Stimulated activated naive CD8-positive, alpha-beta T cell treated with anti-CD3 and anti-CD28 coated beads, Interleukin-15, Interleukin-2, amounts not matched to agents 100 ng/mL and 50 ng/mL, for 24 hours (primary cell): ENCODE measurements around the gene NDUFB7.
"Not testable (repeated sequence)": the region's sequence is repeated elsewhere in the genome, so short reads cannot be mapped to it uniquely, and the experiment has no call there.

Source experiments
- H3K27ac Mint-ChIP-seq: one replicate; pipeline ENCODE4 v1.8.0; 2021; ENCODE audit warnings: mild to moderate bottlenecking, mixed read lengths
- H3K27me3 Mint-ChIP-seq: one replicate; pipeline ENCODE4 v1.8.0; 2021; ENCODE audit warnings: mixed read lengths
- H3K36me3 Mint-ChIP-seq: one replicate; pipeline ENCODE4 v1.8.0; 2021; ENCODE audit warnings: low read depth, mixed read lengths
- H3K4me1 Mint-ChIP-seq: one replicate; pipeline ENCODE4 v1.8.0; 2021; ENCODE audit warnings: low read depth, mixed read lengths
- H3K4me3 Mint-ChIP-seq: one replicate; pipeline ENCODE4 v1.8.0; 2021; ENCODE audit warnings: mild to moderate bottlenecking, mixed read lengths
- H3K9me3 Mint-ChIP-seq: one replicate; pipeline ENCODE4 v1.8.0; 2021; ENCODE audit warnings: mixed read lengths

NDUFB7 gene

DNA sequence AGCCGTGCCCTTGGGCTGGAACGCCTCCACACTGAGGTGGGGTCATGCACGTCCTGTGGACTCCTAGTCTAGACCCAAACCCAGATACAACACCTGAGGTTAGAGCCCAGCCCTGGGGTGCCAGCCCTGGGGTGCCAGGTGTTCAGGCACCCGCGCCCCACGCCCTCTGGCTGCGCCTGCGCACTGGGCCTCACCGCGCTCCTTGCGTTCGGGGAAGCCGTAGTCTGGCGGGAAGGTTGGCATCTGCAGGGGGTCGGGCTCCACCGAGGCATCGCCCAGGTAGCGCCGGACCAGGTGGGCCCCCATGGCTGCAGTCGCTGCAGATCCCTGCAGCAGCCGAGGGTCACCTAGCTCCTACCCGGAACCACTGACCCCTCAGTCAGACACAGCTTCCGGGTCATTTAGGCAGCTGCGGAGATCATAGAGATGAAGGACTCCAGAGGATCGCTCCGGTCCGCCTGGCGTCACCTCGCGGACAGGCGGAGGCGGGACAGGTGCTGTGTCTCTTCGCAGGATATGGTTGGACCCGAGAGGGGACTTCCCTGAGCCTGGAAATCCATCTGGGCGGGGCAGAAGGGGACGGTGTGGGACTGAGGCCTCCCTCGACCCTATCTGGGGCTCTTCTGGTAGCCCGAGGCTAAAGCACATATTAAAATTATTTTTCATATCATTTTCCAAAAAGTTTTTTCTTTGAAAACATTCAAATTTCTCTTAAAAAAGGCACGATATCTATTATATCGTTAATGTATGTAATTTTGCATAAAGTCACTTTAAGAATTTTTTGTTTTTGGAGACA is at the start of gene NDUFB7:
NDUFB7 (minus strand) TSS at position 372 of the 796 bp plus-strand sequence; CDS start at position 306, 66 bp downstream.
- no peaks in the 10 kb centered on the region for H3K27me3 Mint-ChIP-seq
- H3K9me3 Mint-ChIP-seq = no peaks in the 10 kb centered on the region
- H3K4me1 Mint-ChIP-seq = peaks cover 55% of the 10 kb centered on the region
- H3K27ac Mint-ChIP-seq = peak within 1 kb of the TSS; percentile 90
- H3K4me3 Mint-ChIP-seq = peak within 1 kb of the TSS; percentile 95
- H3K36me3 Mint-ChIP-seq = no peaks in the 10 kb centered on the region

DNA sequence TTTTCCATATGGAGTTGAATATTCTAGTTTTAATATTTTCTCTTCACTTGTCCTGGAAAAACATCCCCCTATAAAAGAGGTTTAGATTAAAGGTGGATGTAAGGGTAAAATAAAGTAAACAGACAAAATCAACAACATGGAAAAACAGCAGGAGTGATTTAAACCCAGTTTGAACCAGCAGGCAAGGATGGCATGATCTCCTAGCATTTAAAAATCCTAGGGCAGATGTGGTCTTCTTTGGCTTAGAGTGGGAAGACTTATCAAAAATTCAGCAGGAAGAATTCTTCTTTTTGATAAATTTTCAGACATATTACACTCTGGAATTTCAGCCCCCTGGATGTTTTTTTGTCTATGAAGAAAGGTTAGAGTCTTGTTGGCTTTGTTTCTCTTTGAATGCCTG is 47.5 kb upstream of the NDUFB7 start:
- H3K27me3 Mint-ChIP-seq = peaks cover 7% of the 10 kb centered on the region
- H3K9me3 Mint-ChIP-seq = peaks cover 10% of the 10 kb centered on the region
- no peak overlapping the region for H3K27ac Mint-ChIP-seq
- H3K4me3 Mint-ChIP-seq = no peak overlapping the region
- peaks cover 6% of the 10 kb centered on the region for H3K36me3 Mint-ChIP-seq
- H3K4me1 Mint-ChIP-seq = peaks cover 6% of the 10 kb centered on the region

DNA sequence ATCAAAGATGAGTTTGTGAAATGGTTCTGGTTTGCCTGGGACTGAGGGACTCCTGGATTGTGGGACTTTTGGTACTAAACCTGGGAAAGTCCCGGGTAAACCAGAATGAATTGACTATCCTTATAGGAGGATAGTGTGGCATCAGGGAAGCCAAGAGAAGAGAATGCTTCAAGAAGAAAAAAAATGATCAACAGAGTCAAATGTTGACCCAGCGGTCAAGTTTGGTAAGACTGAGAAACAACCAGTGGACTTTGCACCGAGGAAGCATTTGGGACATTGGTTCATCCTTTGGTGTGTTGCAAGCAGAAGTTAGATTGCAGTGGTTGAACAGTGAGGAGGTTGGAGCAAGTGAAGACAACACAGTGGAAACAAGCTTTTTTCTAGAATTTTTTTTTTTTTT is 44.5 kb upstream of the NDUFB7 start:
- Mint-ChIP-seq H3K4me3 (no peak overlapping the region), H3K36me3 (peaks cover 6% of the 10 kb centered on the region), H3K4me1 (peaks cover 11% of the 10 kb centered on the region), H3K27ac (peak overlapping the region; percentile 46), H3K9me3 (peaks cover 10% of the 10 kb centered on the region), H3K27me3 (peaks cover 3% of the 10 kb centered on the region)

DNA sequence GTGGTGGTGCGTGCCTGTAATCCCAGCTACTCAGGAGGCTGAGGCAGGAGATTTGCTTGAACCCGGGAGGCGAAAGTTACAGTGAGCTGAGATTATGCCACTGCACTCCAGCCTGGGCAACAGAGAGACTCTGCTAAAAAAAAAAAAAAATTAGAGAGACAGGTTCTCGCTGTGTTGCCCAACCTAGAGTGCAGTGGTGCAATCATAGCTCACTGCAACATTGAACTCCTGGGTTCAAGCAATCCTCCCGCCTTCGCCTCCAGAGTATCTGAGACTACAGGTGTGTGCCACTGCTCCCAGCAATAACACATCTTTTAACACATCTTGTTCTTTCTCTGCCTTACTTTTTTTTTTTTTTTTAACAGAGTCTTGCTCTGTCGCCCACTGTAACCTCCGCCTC is 43.8 kb upstream of the NDUFB7 start:
- no peak overlapping the region for H3K27ac Mint-ChIP-seq
- peaks cover 6% of the 10 kb centered on the region for H3K36me3 Mint-ChIP-seq
- H3K27me3 Mint-ChIP-seq = peaks cover 3% of the 10 kb centered on the region
- H3K4me1 Mint-ChIP-seq = peaks cover 11% of the 10 kb centered on the region
- H3K9me3 Mint-ChIP-seq = peaks cover 10% of the 10 kb centered on the region
- H3K4me3 Mint-ChIP-seq = no peak overlapping the region

DNA sequence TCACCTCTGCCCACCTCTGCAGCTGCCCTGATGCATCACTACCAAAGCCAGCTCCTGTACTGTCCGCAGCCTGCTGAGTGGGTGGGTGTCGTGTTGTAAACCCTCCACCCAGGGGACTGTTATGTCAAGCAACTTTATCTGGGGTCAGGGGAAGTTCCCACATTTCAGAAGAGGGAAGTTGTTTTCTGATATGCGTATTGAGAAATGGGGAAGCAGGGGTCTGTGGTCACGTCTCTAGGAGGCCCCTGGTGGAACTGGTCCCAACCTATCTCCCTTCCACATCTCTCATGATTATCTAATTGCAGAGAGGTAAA is 42.2 kb upstream of the NDUFB7 start:
- Mint-ChIP-seq H3K9me3 (no peaks in the 10 kb centered on the region), H3K36me3 (peaks cover 9% of the 10 kb centered on the region), H3K4me3 (no peak overlapping the region), H3K27ac (peak overlapping the region; percentile 50), H3K4me1 (peaks cover 11% of the 10 kb centered on the region), H3K27me3 (peaks cover 3% of the 10 kb centered on the region)

DNA sequence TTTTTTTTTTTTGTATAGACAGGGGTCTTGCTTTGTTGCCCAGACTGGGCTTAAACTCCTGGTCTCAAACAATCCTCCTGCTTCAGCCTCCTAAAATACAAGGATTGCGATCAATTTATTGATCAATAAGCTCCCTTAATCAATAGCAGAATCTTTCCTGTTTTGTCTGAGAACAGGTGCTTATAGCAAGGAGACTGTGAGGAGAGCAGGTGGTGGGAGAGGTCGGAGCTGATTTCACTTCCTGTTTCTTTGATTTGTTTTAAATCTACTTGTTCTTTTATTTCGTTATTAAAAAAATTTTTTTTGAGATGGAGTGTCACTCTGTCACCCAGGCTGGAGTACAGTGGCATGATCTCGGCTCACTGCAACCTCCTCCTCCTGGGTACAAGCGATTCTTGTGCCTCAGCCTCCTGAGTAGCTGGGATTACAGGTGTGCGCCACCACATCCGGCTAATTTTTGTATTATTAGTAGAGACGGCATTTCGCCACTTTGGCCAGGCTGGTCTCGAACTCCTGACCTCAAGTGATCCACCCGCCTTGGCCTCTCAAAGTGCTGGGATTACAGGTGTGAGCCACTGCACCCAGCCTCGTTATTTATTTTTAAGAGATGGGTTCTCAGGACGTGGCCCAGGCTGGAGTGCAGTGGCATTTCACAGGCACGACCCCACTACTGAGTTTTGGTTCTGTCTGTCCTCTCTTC is 41.7 kb upstream of the NDUFB7 start:
- not testable (repeated sequence) for H3K9me3 Mint-ChIP-seq, H3K36me3 Mint-ChIP-seq, H3K27me3 Mint-ChIP-seq, H3K4me3 Mint-ChIP-seq, H3K27ac Mint-ChIP-seq
- H3K4me1 Mint-ChIP-seq = peaks cover 11% of the 10 kb centered on the region

DNA sequence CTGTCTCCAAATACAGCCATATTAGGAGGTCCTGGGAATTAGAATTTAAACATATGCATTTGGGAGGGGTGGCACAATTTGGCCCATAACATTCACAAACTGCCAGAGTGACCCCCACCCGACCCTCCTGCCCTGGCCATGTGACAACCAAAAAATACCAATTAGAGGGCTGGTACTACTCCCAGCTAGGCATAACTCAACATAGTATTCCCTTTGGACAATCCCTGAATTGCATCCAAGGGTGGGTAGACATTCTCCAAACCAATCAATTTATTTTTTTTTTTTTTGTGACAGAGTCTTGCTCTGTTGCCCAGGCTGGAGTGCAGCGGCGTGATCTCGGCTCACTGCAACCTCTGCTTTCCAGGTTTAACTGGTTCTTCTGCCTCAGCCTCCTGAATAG is 40.8 kb upstream of the NDUFB7 start:
- Mint-ChIP-seq H3K4me1 (peaks cover 11% of the 10 kb centered on the region), H3K27me3 (peaks cover 3% of the 10 kb centered on the region), H3K4me3 (no peak overlapping the region), H3K27ac (no peak overlapping the region), H3K9me3 (no peaks in the 10 kb centered on the region), H3K36me3 (peaks cover 13% of the 10 kb centered on the region)

DNA sequence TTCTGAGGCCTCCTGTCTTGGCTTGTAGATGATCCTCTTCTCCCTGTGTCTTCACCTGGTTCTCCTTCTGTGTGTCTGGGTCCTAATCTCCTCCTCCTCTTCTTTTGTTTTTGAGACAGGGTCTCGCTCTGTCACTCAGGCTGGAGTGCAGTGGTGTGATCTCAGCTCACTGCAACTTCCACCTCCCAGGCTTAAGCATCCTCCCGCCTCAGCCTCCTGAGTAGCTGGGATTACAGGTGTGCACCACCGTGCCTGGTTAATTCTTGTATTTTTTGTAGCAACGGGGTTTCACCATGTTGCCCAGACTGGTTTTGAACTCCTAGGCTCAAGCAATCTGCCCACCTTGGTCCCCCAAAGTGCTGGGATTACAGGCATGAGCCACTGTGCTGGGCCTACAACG is 40.4 kb upstream of the NDUFB7 start:
- Mint-ChIP-seq H3K4me1 (peaks cover 11% of the 10 kb centered on the region), H3K36me3 (peaks cover 13% of the 10 kb centered on the region)
- H3K27ac Mint-ChIP-seq = not testable (repeated sequence)

DNA sequence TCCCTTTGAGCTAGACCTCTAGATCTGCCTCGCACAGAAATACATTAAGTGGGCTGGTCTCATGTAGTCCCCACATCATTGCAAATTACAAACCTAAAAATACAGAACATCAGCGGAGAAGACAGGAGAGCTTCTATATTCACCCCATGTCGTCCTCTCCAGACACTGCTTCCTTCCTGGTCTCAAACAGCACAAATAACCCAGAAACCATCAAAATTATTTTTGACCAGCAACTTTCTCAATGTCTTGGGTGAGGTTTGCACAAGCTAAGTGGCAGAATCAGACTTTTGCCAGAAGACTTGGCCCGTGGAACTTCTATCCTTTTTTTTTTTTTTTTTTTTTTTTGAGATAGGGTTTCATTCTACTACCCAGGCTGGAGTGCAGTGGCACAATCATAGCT is 39.2 kb upstream of the NDUFB7 start:
- no peaks in the 10 kb centered on the region for H3K27me3 Mint-ChIP-seq
- peaks cover 8% of the 10 kb centered on the region for H3K36me3 Mint-ChIP-seq

More for the DNA sequence above, 40.4 kb upstream of the NDUFB7 start:
- H3K4me3 Mint-ChIP-seq, H3K27me3 Mint-ChIP-seq, H3K9me3 Mint-ChIP-seq: not testable (repeated sequence)

DNA sequence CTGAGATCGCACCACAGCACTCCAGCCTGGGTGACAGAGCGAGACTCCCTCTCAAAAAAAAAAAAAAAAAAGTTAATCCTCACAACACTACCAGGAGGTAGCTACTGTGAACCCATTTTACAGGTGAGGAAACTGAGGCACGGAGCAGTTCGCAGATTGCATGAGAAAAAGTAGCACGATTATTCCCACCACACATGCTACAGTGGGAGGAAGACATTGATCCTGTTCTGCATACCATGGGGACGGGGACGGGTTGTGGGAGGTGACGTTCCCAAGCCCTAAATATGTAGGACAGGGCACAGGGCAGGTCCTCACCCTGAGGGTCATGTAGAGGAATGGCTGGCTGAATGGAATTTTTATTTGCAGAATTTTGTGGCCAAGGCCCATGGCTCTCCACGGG is 34.8 kb upstream of the NDUFB7 start:
- peaks cover 16% of the 10 kb centered on the region for H3K36me3 Mint-ChIP-seq
- H3K9me3 Mint-ChIP-seq = no peaks in the 10 kb centered on the region
- H3K27me3 Mint-ChIP-seq = no peaks in the 10 kb centered on the region
- peaks cover 32% of the 10 kb centered on the region for H3K4me1 Mint-ChIP-seq
- H3K27ac Mint-ChIP-seq = no peak overlapping the region
- H3K4me3 Mint-ChIP-seq = no peak overlapping the region

More for the DNA sequence above, 39.2 kb upstream of the NDUFB7 start:
- H3K4me3 Mint-ChIP-seq = no peak overlapping the region
- peaks cover 10% of the 10 kb centered on the region for H3K4me1 Mint-ChIP-seq
- no peaks in the 10 kb centered on the region for H3K9me3 Mint-ChIP-seq
- no peak overlapping the region for H3K27ac Mint-ChIP-seq

DNA sequence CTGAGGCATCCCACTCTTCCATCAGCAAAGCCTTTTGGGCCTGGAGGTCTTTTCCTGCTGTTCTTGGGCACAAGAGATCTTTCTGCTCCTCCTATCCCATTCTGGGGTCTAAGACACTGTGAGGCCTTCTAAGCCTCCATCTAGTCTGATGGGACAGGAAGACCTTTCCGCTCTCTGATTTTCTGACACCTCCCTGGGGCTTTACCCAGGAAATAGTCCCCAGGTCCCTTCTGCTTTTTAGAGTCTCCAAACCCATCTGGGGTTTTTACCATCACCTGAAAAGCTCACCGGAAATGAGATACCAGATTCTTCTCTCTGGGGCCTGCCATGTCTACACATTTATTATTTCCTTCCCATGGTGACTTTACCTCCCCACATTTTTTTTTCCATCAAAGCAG is 32.1 kb upstream of the NDUFB7 start:
- H3K9me3 Mint-ChIP-seq = no peaks in the 10 kb centered on the region
- peaks cover 12% of the 10 kb centered on the region for H3K36me3 Mint-ChIP-seq
- H3K27ac Mint-ChIP-seq = peak overlapping the region; percentile 87
- peak overlapping the region; percentile 53 for H3K4me3 Mint-ChIP-seq
- peaks cover 32% of the 10 kb centered on the region for H3K4me1 Mint-ChIP-seq
- no peaks in the 10 kb centered on the region for H3K27me3 Mint-ChIP-seq

DNA sequence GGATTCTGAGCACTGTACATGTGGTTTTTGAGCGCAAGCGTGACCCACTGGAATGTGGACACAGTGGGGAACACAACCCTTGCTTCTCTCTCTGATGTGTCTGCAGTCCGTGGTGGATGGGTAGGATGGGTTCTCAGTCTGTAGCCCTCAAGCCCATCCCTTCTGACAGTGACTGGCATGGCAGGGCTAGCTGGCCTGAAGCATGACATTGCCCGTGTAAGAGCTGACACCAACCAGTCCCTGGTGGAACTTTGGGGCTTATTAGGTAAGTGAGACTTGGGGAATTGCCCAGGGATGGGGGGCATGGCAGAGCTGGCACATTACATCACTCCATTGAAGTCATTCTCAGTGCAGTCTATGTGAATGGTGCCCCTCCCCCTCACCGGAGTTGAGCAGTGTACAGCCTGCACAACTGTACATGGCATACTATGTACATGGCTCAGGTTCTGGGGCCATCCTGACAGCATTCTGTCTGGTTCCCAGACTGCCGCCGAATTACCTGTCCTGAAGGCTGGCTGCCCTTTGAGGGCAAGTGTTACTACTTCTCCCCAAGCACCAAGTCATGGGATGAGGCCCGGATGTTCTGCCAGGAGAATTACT is 27.8 kb upstream of the NDUFB7 start:
- H3K27ac Mint-ChIP-seq = no peak overlapping the region
- H3K36me3 Mint-ChIP-seq = peaks cover 24% of the 10 kb centered on the region
- H3K4me3 Mint-ChIP-seq = no peak overlapping the region

DNA sequence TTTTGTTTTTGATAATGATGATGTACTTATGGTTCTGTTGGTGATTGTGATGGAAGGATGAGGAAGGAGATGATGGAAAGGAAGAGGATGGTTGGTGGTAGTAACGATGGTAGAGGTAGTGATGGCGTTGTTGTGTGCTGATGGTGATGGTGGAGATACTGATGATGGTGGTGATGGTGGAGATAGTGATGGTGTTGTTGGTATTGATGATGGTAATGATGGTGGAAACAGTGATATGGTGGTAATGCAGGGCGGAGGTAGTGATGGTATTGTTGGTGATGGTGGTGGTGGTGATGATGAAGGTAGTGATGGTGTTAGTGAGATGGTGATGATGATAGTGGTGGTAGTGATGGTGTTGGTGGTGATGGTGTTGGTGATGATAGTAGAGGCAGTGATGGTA is 23.7 kb upstream of the NDUFB7 start:
- Mint-ChIP-seq H3K4me3 (no peak overlapping the region), H3K36me3 (peaks cover 16% of the 10 kb centered on the region), H3K27me3 (peaks cover 7% of the 10 kb centered on the region), H3K4me1 (peaks cover 9% of the 10 kb centered on the region), H3K9me3 (peaks cover 14% of the 10 kb centered on the region), H3K27ac (no peak overlapping the region)

More for the DNA sequence above, 27.8 kb upstream of the NDUFB7 start:
- peaks cover 14% of the 10 kb centered on the region for H3K9me3 Mint-ChIP-seq
- H3K4me1 Mint-ChIP-seq = peaks cover 14% of the 10 kb centered on the region
- peaks cover 7% of the 10 kb centered on the region for H3K27me3 Mint-ChIP-seq

DNA sequence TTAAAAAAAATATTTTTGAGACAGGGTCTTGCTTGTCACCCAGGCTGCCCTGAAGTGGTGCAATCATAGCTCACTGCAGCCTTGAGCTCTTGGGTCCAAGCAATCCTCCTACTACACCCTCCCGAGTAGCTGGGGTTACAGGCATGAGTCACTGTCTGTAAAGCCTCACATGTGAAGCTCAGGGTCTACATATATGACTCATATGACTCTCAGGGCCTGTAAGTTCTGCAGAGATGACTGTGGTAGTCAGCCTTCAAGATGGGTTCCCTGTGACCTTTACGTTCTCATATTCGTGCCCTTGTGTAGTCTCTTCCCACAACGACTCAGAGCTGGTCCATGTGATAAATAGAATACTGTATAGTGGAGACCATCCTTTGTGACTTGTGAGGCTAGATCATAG is 17.6 kb upstream of the NDUFB7 start:
- peaks cover 32% of the 10 kb centered on the region for H3K4me1 Mint-ChIP-seq
- not testable (repeated sequence) for H3K36me3 Mint-ChIP-seq, H3K27me3 Mint-ChIP-seq, H3K4me3 Mint-ChIP-seq, H3K9me3 Mint-ChIP-seq
- H3K27ac Mint-ChIP-seq = peak overlapping the region; percentile 36

DNA sequence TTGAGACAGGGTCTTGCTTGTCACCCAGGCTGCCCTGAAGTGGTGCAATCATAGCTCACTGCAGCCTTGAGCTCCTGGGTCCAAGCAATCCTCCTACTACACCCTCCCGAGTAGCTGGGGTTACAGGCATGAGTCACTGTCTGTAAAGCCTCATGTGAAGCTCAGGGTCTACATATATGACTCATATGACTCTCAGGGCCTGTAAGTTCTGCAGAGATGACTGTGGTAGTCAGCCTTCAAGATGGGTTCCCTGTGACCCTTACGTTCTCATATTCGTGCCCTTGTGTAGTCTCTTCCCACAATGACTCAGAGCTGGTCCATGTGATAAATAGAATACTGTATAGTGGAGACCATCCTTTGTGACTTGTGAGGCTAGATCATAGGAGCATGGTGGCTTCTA is 13.3 kb upstream of the NDUFB7 start:
- H3K4me3 Mint-ChIP-seq, H3K9me3 Mint-ChIP-seq, H3K36me3 Mint-ChIP-seq, H3K27me3 Mint-ChIP-seq: not testable (repeated sequence)
- peak overlapping the region; percentile 63 for H3K27ac Mint-ChIP-seq
- peaks cover 45% of the 10 kb centered on the region for H3K4me1 Mint-ChIP-seq
